ENCODE measurements around the gene GABPB1. TPM values are rescaled to one million over a fixed set of nuclear protein-coding genes. Genes with fewer than 3 reads are reported as not detected.

The GABPB1 gene
- total and polyA plus RNA-seq, 10 of the 15 experiments (the other 5 are each of a cell fraction or from before 2014, with no cell fraction given), result 13.9 to 48.2 (median 39.8) TPM

DNA sequence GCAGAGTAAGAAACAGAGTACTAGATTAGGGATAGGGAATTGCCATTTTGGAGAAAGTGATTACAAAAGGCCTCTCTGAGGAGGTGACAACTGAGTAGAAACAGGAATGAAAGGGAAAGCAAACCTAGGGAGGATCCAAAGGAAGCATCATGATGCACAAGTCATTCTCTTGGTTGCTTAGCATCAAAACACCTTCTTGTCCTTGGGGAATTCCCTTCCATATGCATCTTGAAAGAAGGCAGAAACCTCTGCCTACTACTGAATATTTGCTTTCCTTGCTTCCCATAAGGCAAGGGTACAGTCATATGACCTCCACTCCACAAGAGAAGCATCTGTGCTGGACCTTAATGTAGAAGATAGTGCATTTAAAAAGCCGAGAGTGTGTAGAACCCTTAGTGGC is 24.1 kb downstream of the GABPB1 start:
- ChIA-PET CTCF (interaction anchor here (0.6 to 1.8 kb wide), 2 partner anchors 15 to 434 kb away, joined by 3 to 6 read pairs; no protein-coding TSS in a partner anchor), RAD21 (ENCODE audit: unreplicated experiment) (no interaction called here), SMC1A (ENCODE audit: uncharacterized antibody, unreplicated experiment) (interaction anchor here (1.2 kb wide), 1 partner anchor 9 kb away, joined by 5 read pairs; no protein-coding TSS in a partner anchor), POLR2A (interaction anchor here (0.6 kb wide), 1 partner anchor 38 kb away, joined by 4 read pairs; no protein-coding TSS in a partner anchor)
- 93% methylated on average over 1 of the region's 1 CpG for WGBS (ENCODE audit: insufficient coverage, insufficient replicate concordance, low lambda C conversion rate, missing lambda C conversion rate)
- Histone ChIP-seq H3K9ac (ENCODE audit: control insufficient read depth, insufficient read depth, low read length) (no peak overlapping the region), H4K20me1 (ENCODE audit: control insufficient read depth, insufficient read depth) (no peaks in the 10 kb centered on the region), H2AFZ (ENCODE audit: control insufficient read depth, low read depth, low read length) (no peak overlapping the region), H3K27ac (ENCODE audit: control insufficient read depth, insufficient read depth) (no peak overlapping the region), H3K36me3 (ENCODE audit: control insufficient read depth in 2 of 2, insufficient read depth in 2 of 2, low read length in 1 of 2) (no peaks in the 10 kb centered on the region), H3K9me3 (replicated peaks; ENCODE audit: control insufficient read depth, insufficient read depth, low read length) (no peaks in the 10 kb centered on the region), H3K27me3 (replicated peaks in 1 of 2; ENCODE audit: control insufficient read depth in 2 of 2, insufficient read depth in 2 of 2, low read length in 1 of 2) (no peaks in the 10 kb centered on the region), H3K4me2 (ENCODE audit: control insufficient read depth, insufficient read depth) (no peak overlapping the region), H3K4me1 (ENCODE audit: control insufficient read depth, insufficient read depth, low read length) (no peaks in the 10 kb centered on the region), H3K79me2 (ENCODE audit: control insufficient read depth, insufficient read depth, low read length) (peaks cover 4% of the 10 kb centered on the region), H3K4me3 (no peak overlapping the region)
- peak; percentile 75 for ATAC-seq
- 0 out of 2 replicates have a peak, but pooled peaks have one; percentile 35 for TF ChIP-seq EED (IDR thresholded peaks at IDR 0.05; ENCODE audit: low read depth)
- TF ChIP-seq, protein P1, sequence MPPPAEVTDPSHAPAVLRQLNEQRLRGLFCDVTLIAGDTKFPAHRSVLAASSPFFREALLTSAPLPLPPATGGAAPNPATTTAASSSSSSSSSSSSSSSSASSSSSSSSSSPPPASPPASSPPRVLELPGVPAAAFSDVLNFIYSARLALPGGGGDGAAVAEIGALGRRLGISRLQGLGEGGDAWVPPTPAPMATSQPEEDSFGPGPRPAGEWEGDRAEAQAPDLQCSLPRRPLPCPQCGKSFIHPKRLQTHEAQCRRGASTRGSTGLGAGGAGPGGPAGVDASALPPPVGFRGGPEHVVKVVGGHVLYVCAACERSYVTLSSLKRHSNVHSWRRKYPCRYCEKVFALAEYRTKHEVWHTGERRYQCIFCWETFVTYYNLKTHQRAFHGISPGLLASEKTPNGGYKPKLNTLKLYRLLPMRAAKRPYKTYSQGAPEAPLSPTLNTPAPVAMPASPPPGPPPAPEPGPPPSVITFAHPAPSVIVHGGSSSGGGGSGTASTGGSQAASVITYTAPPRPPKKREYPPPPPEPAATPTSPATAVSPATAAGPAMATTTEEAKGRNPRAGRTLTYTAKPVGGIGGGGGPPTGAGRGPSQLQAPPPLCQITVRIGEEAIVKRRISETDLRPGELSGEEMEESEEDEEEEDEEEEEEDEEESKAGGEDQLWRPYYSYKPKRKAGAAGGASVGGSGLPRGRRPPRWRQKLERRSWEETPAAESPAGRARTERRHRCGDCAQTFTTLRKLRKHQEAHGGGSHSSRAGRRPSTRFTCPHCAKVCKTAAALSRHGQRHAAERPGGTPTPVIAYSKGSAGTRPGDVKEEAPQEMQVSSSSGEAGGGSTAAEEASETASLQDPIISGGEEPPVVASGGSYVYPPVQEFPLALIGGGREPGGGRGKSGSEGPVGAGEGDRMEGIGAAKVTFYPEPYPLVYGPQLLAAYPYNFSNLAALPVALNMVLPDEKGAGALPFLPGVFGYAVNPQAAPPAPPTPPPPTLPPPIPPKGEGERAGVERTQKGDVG (CRISPR knock-in tag; IDR thresholded peaks at IDR 0.05), result no peak
- TF ChIP-seq, protein P2, sequence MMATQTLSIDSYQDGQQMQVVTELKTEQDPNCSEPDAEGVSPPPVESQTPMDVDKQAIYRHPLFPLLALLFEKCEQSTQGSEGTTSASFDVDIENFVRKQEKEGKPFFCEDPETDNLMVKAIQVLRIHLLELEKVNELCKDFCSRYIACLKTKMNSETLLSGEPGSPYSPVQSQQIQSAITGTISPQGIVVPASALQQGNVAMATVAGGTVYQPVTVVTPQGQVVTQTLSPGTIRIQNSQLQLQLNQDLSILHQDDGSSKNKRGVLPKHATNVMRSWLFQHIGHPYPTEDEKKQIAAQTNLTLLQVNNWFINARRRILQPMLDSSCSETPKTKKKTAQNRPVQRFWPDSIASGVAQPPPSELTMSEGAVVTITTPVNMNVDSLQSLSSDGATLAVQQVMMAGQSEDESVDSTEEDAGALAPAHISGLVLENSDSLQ (IDR thresholded peaks at IDR 0.05), result 0 out of 2 replicates have a peak, but pooled peaks have one; percentile 29
- TF ChIP-seq, protein P3, sequence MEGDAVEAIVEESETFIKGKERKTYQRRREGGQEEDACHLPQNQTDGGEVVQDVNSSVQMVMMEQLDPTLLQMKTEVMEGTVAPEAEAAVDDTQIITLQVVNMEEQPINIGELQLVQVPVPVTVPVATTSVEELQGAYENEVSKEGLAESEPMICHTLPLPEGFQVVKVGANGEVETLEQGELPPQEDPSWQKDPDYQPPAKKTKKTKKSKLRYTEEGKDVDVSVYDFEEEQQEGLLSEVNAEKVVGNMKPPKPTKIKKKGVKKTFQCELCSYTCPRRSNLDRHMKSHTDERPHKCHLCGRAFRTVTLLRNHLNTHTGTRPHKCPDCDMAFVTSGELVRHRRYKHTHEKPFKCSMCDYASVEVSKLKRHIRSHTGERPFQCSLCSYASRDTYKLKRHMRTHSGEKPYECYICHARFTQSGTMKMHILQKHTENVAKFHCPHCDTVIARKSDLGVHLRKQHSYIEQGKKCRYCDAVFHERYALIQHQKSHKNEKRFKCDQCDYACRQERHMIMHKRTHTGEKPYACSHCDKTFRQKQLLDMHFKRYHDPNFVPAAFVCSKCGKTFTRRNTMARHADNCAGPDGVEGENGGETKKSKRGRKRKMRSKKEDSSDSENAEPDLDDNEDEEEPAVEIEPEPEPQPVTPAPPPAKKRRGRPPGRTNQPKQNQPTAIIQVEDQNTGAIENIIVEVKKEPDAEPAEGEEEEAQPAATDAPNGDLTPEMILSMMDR (IDR thresholded peaks at IDR 0.05 in 2 of 3, conservative IDR thresholded peaks at IDR 0.05 in 1 of 3; ENCODE audit: control insufficient read depth in 2 of 3, extremely low read depth in 1 of 3, insufficient read depth in 1 of 3, low read depth in 3 of 3, low read length in 3 of 3), result no peak
- in situ Hi-C loops (cut with MboI), result no loop called here
- DNase-seq (ENCODE audit: low read depth, low spot score), result no peak
- intact Hi-C loops (cut with micrococcal nuclease; ENCODE audit: unreplicated experiment), result no loop called here
- no TSS peak for BruUV-seq (replicated peaks)
- FAIRE-seq, result peak; percentile 75

All from GM12878 (cell line).